NCI-H82 treated with DMSO at 0.1 percent for 48 hours (cell line): ENCODE measurements around the gene NT5E.
"Not testable (repeated sequence)": the region's sequence is repeated elsewhere in the genome, so short reads cannot be mapped to it uniquely, and the experiment has no call there.

Experiments used
- DNase-seq: peaks from one replicate; lab custom pipeline; 2025; ENCODE audit not compliant: unreplicated experiment; lab: John Stamatoyannopoulos, UW

Gene NT5E

DNA sequence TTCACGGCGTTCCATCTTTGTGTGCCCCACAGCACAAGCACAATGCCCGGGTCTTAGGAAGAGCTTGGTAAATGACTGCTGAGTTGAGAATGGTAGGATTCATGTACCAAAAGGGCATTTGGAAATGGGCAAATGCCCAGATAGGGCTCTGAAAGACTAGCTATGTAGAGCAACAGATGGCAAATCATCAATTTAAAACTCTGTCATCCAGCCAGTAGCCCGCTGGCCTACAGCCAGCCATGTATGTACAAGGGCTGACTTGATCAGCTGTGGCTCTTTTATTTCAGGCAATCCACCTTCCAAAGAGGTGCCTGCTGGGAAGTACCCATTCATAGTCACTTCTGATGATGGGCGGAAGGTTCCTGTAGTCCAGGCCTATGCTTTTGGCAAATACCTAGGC lies 35.1 kb downstream of the NT5E start:
- DNase-seq: no peak

GRCh38 chr6:85490516-85491248 lies 40.8 kb downstream of the NT5E start:
- no peak for DNase-seq

DNA sequence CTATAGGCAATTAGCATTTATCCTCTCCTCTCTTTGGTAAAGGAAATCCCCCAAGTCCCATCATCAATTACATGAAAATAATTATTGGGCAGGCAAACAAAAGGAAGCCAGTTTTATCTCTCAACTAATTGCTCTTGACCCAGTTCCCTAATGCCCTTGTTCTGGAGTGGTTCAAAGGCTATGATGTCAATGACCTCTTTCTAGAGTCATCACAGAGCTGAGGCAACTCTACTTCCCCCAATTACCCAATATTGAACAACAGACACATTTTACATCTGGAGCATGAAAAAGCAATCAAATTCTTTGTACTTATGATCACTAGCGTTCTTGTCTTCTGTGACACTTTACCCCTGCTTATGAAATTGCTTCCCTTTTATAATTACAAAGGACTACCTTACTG lies 43.5 kb downstream of the NT5E start:
- DNase-seq: no peak

DNA sequence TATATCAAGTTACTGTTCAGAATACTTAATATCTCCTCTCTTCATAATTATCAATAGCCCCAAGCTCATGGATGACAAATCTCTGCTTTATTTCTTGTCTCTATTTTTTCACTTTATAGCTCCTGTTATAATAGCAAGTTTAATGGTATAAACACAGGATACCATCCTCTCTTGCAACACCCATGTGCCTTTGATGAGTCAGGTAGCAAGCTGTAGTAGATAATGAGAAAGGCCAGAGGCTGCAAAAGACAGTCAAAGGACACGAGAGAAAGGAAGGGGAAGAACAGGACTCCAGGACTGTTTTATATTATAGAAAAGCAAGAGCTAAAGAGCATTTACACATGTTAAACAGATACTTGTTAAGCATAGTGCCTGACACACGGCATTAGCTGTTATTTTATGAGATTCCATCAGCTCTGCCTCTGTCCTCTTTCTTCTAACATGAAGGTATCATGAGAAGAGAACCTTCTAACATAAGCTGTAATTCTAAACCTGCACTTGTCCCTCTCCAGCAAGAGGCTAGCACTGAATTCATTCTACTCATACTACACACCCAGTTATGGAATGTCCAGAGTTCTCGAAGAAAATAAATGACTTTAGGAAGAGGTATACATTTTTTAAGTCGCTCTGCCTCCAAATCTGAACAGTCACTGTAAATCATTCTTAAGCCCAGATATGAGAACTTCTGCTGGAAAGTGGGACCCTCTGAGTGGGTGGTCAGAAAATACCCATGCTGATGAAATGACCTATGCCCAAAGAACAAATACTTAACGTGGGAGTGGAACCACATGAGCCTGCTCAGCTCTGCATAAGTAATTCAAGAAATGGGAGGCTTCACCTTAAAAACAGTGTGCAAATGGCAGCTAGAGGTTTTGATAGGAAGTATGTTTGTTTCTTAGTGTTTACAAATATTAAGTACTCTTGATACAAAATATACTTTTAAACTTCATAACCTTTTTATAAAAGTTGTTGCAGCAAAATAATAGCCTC lies 45.0 kb downstream of the NT5E start:
- DNase-seq: no peak

DNA sequence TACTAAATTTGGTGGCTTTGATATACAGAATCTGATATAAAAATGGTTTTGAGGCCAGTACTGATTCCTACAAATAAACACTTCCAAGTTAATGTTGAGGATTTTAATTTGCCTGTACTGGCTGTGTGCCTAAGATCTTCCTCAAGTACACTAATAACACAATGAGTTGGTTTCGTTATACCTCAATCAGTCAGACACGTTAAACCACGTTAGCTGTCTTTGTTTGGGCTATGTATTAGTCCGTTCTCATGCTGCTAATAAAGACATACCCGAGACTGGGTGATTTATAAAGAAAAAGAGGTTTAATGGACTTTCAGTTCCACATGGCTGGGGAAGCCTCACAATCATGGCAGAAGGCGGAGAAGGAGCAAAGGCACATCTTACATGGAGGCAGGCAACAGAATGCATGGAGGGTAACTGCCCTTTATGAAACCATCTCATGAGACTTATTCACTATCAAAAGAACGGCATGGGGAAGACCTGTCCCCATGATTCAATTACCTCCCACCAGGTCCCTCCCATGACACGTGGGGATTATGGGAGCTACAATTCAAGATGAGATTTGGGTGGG lies 46.2 kb downstream of the NT5E start:
- no peak for DNase-seq

DNA sequence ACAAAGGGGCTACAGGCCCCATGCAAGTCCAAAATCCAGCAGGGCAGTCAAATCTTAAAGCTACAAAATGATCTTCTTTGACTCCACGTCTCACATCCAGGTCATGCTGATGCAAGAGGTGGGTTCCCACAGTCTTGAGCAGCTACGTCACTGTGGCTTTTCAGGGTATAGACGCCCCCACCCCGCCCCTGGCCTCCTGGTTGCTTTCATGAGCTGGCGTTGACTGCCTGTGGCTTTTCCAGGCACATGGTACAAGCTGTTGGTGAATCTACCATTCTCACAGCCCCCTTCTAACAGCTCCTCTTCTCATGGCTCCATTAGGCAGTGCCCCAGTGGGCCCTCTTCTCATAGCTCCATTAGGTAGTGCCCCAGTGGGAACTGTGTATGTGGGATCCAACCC lies 47.0 kb downstream of the NT5E start:
- no peak for DNase-seq

- no peak for DNase-seq
These were observed 48.8 kb downstream of the NT5E start for GRCh38 chr6:85498596-85499258.

DNA sequence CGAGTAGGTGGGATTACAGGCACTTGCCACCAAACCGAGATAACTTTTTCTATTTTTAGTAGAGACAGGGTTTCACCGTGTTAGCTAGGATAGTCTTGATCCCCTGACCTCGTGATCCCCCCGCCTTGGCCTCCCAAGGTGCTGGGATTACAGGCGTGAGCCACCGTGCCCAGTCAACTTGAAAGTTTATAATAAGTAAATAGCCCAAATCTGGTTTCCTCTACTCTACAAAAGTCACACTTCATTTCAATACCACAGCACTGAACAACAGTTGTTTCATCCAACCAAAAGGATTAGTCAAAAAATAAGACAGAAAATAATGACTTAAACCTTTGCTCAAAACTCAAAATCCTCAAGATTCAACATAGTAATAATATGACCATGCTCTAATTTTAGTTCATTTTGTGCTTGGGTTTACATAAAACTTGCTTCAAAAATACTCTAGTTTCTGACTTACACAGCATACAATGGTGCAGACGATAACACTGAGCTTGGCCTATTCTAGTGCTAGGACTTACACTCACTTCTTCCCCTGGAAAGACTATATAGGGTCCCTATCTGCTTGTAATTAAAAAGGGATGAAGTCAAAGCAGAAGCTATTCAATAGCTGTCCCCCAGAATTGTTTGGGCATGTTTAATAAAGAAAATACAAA lies 56.7 kb downstream of the NT5E start:
- DNase-seq: no peak

DNA sequence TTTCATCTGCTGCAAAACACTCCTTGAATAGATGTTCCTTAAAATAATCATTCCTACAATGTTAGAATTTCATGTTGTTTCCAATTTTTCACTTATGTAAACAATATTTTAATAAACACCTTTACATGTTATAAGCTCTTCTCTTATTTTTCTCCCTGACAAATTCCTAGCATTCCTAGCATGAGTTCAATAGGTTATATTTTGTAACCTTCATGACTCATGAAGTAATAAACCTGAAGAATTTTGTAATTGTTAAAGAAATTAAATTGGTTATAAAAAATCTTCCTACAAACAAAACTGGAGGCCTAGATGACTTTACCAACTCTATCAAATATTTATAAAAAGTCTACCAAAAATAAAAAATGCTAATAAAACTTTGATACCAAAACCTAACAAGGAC lies 66.3 kb downstream of the NT5E start:
- DNase-seq: no peak

GRCh38 chr6:85524281-85524680 lies 74.4 kb downstream of the NT5E start:
- not testable (repeated sequence) for DNase-seq

DNA sequence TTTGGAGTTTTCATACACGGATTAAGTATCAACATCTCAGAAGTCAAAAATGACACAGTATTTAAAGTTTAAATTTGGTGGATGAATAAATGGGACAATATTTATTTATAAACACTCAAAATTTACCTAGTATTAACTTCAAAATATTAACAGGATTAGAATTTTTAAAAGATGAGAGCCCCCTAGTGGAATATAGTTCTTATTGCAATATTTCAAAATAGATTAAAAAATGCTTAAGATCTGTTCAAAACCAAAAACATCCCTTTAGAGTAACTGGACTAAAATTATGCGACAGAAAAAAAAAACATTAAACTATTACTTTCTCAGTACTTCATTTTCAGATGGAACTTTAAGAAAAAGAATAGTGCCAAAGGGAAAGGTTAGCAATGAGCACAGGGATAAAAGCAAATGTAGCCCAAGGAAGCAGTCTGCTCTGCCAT lies 87.2 kb downstream of the NT5E start:
- no peak for DNase-seq

DNA sequence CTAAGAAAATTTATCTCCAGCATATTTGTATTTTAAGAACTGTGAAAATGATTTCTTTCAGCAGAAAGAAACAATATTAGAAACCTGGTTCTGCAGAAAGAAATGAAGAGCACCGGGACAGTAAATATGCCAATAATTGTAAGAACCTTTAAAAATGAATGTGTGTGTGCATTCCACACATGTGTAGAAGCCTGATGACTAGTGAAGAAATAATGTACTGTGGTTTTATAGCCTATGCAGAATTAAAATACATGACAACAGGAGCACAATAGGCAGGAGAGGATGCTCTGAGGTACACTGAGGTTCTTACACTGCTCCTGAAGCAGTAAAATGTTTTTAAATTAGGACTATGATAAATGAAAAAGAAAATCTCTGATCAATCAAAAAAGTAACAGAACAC lies 94.9 kb downstream of the NT5E start:
- no peak for DNase-seq
